ENCODE results near the gene DPT. TPM values are rescaled to one million over a fixed set of nuclear protein-coding genes. Genes with fewer than 3 reads are reported as not detected.

DPT gene
- total and polyA plus RNA-seq, 8 donors: 0.46 to 28.6 (median 2.2) TPM

DNA sequence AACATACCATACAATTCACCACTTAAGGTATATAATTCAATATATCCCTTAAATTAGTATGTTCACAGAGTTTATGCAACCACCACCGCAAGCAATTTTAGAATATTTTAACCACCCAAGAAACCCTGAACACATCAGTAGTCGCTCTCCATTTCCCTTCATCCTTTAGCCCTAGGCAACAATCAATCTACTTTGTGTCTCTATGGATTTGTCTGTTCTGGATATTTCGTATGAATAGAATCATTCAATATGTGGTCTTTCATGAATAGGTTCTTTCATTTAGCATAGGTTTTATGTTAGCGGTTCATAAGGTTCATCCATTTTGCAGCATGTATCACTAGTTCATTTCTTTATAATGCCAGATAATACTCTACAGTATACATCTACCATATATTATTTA is 4.2 kb upstream of the DPT start:
- H3K4me3 ChIP-seq: no peak overlapping the region
- H3K27me3 ChIP-seq: no peaks in the 10 kb centered on the region
- no peaks in the 10 kb centered on the region for H3K9me3 ChIP-seq
- no peaks in the 10 kb centered on the region for H3K4me1 ChIP-seq
- TF ChIP-seq, protein P1, sequence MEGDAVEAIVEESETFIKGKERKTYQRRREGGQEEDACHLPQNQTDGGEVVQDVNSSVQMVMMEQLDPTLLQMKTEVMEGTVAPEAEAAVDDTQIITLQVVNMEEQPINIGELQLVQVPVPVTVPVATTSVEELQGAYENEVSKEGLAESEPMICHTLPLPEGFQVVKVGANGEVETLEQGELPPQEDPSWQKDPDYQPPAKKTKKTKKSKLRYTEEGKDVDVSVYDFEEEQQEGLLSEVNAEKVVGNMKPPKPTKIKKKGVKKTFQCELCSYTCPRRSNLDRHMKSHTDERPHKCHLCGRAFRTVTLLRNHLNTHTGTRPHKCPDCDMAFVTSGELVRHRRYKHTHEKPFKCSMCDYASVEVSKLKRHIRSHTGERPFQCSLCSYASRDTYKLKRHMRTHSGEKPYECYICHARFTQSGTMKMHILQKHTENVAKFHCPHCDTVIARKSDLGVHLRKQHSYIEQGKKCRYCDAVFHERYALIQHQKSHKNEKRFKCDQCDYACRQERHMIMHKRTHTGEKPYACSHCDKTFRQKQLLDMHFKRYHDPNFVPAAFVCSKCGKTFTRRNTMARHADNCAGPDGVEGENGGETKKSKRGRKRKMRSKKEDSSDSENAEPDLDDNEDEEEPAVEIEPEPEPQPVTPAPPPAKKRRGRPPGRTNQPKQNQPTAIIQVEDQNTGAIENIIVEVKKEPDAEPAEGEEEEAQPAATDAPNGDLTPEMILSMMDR (IDR thresholded peaks at IDR 0.05): no peak
- no peaks in the 10 kb centered on the region for H3K36me3 ChIP-seq
- ATAC-seq (no peak), DNase-seq (no peak)
- intact Hi-C loops (cut with DNase I): no loop called here
- H3K27ac ChIP-seq: no peak overlapping the region

DNA sequence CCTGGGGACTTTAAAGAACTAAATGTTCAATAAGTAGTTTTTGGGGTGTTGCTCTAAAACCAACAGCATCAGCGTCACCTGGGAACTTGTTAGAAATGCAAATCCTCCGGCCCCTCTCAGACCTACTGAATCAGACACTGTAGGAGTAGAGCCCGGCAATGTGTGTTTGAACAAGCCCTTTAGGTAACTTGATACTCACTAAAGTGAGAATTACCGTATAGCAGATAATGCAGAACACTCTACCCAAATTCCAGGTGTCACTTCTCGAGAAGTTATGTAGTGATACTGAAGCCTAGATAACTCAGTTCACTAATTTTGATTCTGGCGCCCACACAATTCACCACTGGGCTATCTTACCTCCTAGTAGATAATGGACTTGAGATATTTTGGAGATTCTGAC is 3.7 kb upstream of the DPT start:
- DNase-seq (no peak), ATAC-seq (no peak)
- H3K9me3 ChIP-seq: no peaks in the 10 kb centered on the region
- no peak overlapping the region for H3K27ac ChIP-seq
- H3K36me3 ChIP-seq: no peaks in the 10 kb centered on the region
- H3K4me1 ChIP-seq: no peaks in the 10 kb centered on the region
- TF ChIP-seq, protein P1 (IDR thresholded peaks at IDR 0.05): no peak
- no peaks in the 10 kb centered on the region for H3K27me3 ChIP-seq
- H3K4me3 ChIP-seq: no peak overlapping the region
- intact Hi-C loops (cut with DNase I): no loop called here

DNA sequence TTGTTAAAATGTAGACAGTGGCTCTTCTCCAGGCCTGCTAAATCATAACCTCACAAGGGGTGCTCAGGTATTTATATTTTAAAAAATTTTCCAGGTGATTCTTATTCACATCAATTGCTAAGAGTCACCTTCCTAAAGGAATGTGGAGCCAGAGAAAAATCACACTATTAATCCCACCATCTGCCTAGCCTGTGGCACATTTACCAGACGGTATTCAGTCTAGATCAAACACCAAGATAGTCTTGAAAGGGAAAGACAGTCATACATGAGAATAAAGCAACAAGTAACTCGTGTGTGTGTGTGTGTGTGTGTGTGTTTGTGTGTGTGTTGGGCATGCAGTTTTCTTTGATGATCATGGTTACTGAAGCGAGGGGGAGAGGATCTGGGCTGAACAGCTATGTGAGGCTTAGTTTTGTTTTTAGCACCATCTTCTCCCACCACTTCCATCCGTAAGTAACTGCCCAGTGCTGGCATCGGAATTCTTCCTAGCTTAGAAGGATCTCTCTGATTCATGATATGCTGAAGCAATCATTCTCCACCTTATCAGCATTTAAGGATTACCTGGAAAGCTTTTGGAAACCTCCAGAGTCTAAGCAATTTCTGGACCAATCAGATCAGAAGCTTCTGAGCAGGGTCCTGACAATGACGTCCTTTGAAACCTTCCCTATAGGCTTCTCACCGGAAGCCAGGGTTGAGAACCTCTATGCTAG is 2.4 kb upstream of the DPT start:
- no peaks in the 10 kb centered on the region for H3K9me3 ChIP-seq
- TF ChIP-seq, protein P1 (IDR thresholded peaks at IDR 0.05): no peak
- H3K36me3 ChIP-seq: no peaks in the 10 kb centered on the region
- ATAC-seq (no peak), DNase-seq (no peak)
- intact Hi-C loops (cut with DNase I): no loop called here
- H3K27ac ChIP-seq: no peak overlapping the region
- no peaks in the 10 kb centered on the region for H3K4me1 ChIP-seq
- no peak overlapping the region for H3K4me3 ChIP-seq
- H3K27me3 ChIP-seq: no peaks in the 10 kb centered on the region

DNA sequence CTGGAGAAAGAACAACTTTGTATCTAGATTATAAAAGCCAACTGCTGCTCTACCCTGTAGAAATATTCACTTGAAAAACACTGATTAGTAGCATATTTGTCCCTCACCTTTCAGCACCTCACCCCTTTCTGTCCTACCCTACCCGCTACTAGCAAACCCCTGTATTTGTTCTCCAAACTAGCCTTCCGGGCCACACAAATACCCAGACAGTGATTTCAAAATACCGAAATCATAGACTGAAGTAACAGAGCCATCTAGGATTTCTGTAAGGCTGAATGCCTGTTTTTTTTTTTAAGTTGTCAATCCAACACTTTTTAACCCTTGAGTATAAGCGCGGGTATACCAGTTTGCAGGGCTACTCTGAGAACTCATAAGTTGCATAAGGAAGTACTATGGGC is 398 bp upstream of the DPT start:
- Histone ChIP-seq H3K9me3 (no peaks in the 10 kb centered on the region), H3K36me3 (no peaks in the 10 kb centered on the region), H3K27ac (no peak overlapping the region), H3K4me3 (no peak overlapping the region), H3K4me1 (no peaks in the 10 kb centered on the region), H3K27me3 (no peaks in the 10 kb centered on the region)
- DNase-seq: no peak
- intact Hi-C loops (cut with DNase I): no loop called here
- TF ChIP-seq, protein P1 (IDR thresholded peaks at IDR 0.05): no peak
- ATAC-seq: no peak

DNA sequence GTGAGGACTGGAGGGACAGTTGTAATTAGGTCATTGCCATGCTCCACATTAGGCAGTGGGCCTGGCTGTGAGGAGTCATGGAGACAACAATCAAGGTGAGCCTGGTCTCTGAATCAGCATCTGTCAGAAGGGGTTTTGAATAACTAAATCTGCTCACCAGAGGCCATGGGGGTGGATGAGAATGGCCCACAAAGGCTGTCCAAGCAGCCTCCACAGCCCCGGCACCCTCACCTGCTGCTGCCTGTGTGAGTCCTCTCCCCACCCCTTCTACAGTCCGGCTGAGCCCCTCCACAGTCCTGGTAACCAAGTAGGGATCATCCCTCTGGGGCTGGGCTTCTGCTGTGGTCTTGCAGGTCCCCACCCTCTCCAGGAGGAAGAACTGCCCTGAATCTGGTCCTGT is 2.3 kb downstream of the DPT start:
- TF ChIP-seq, protein P1 (IDR thresholded peaks at IDR 0.05): no peak
- H3K27ac ChIP-seq: no peak overlapping the region
- ATAC-seq: no peak
- no peaks in the 10 kb centered on the region for H3K9me3 ChIP-seq
- no peaks in the 10 kb centered on the region for H3K27me3 ChIP-seq
- DNase-seq: no peak
- H3K4me1 ChIP-seq: no peaks in the 10 kb centered on the region
- intact Hi-C loops (cut with DNase I): no loop called here
- no peaks in the 10 kb centered on the region for H3K36me3 ChIP-seq
- no peak overlapping the region for H3K4me3 ChIP-seq
